Prostate gland (tissue), 2 donors: ENCODE data around the gene ODC1.

Experiments used
- POLR2A ChIP-seq: fragments of 450-650 bp; IDR thresholded peaks from one replicate; pipeline ENCODE4 v1.6.1; 2016; ENCODE audit warnings: antibody characterized with exemption, mild to moderate bottlenecking
- POLR2AphosphoS5 ChIP-seq: sonication (generic); formaldehyde crosslinking; IDR thresholded peaks from one replicate; pipeline ENCODE4 v1.6.1; 2017; ENCODE audit warnings: antibody characterized with exemption
- TF ChIP-seq, protein P1 (sequence below), 4 experiments: fragments of 200-600 bp in 2 of 4; fragments of 450-650 bp in 2 of 4; sonication (generic) in 2 of 4; IDR thresholded peaks; 1 replicate in 3 of 4; 2 replicates in 1 of 4; pipeline ENCODE4 v1.5.1; 2016 to 2019; ENCODE audit warnings: antibody characterized with exemption in 4 of 4, mild to moderate bottlenecking in 2 of 4, moderate library complexity in 2 of 4

- TF ChIP-seq, protein P1, sequence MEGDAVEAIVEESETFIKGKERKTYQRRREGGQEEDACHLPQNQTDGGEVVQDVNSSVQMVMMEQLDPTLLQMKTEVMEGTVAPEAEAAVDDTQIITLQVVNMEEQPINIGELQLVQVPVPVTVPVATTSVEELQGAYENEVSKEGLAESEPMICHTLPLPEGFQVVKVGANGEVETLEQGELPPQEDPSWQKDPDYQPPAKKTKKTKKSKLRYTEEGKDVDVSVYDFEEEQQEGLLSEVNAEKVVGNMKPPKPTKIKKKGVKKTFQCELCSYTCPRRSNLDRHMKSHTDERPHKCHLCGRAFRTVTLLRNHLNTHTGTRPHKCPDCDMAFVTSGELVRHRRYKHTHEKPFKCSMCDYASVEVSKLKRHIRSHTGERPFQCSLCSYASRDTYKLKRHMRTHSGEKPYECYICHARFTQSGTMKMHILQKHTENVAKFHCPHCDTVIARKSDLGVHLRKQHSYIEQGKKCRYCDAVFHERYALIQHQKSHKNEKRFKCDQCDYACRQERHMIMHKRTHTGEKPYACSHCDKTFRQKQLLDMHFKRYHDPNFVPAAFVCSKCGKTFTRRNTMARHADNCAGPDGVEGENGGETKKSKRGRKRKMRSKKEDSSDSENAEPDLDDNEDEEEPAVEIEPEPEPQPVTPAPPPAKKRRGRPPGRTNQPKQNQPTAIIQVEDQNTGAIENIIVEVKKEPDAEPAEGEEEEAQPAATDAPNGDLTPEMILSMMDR (IDR thresholded peaks at IDR 0.05), result no peak
- no peak for TF ChIP-seq POLR2A
- TF ChIP-seq POLR2AphosphoS5, result no peak
These were observed 34.8 kb upstream of the ODC1 start for GRCh38 chr2:10482913-10483312.
